Measurements from ENCODE around the gene BCR.

Gene BCR

DNA sequence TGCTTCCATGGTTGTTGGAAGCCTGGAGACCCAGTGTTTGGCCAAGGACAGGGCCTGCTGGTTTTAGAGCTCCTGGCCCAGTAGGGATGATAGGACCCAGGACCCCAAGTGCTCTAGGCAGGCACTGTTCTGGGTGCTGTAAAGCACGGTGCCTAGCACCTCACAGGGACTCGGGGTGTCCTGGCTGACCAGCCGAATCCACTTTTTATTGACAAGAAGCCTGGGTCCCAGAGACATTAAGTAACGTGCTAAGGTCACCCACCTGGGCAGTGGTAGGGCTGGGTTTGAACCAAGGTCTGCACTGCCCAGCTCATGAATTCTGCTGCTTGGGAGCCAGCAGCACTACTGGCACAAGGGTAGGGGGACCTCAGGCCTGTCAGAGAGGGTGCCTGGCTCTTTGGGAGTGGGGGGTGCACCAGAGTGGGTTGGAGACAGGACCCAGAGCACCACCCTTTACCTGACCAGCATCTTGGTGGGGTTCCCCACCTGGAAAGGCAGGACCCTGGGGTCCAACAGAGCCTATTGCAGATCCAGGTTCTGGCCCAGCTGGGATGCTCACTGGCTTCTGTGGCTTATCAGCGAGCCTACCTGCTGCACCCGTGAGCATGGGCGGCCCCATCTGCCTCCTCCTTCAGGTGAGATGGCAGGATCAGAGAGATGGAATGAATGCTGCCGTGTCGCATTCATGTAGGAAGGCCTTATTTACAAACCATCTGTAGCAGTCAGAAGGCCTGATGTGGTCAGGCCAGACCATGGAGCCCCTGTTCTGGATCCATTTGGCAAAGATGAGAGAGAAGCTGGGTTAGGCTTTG lies 52.0 kb downstream of the BCR start:
- no peak for DNase-seq (ENCODE audit: low read depth)

DNA sequence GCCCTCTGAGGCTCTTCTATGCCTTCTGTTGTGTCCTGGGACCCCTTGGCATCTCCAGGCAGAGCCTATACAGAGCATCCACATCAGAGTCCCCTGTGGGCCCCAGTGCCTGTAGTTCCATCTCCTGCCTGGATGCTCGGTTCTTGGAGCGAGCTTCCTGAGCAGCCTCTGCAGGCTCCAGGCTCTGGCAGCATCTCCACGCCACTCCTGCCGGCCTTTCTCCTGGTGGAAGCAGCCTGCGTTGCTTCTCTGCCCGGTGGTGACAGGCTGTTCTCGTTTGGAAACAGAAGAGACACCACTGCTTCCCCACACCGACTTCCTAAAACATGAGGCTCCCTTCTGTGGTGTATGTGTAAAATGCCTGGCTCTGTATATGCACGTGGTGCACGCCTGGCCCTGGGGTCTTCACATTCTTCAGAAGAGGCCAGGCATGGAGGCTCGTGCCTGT lies 52.8 kb downstream of the BCR start:
- DNase-seq (ENCODE audit: low read depth): no peak

DNA sequence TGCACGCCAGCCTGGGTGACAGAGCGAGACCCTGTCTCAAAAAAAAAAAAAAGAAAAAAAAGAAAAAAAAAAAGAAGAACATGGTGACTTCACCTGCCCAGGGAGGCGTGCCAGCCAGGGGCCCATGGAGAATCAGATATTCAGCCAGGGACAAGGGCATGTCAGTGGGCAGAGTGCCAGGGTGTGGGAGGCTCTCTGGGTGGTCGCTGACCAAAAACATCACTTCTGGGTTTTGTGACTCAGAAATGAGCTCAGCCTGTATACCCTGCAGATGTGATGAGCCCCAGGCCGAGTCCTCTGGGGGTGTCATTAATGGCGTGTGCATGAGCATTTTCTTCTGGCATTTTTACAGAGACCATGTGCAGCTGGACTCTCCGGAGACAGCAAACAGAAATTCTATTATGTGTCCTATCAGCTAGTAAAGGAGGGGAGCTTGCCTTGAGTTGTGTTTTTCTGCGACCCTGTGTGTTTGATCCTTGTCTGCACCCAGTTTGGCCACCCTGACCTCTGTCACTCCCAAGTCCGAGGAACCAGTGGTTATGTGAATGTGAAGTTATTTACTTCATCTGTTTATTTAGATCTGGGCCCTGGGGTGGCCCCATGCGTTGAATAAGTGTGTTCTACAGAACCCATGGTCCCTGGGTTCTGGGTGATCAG lies 53.6 kb downstream of the BCR start:
- DNase-seq (ENCODE audit: low read depth): no peak

DNA sequence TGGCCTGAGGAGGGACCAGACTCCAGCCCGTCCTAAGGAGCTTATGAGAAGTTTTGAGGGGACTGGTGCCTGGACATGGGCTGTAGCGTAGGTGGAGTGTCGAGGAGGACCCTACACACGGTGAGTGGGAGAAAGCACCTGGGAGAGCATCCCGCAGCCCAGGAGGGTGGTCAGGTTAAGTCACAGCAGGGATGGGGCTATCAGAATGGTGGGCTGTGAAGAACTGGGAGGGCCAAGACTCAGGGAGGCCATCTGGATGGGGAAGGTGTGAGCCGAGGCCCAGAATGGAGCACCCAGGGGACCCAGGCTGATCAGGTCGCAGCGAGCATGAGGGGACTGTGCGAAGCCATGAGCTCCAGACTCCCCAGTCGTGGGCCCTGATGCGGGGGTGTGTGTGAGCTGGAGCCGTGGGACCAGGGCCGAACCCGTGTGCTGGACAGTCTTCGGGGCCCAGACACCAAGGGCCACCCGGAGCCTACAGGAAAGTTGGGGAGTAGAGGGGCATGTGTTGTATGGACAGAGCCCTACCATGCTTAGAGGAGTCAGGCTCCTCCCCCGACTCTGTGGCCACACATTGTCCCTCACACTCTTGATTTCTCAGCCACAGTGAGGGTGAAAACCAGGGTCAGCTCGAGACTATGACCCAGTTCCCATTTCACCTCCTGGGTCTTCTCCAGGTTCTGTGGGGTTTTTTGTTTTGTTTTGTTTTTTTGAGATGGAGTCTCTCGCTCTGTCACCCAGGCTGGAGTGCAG lies 54.3 kb downstream of the BCR start:
- no peak for DNase-seq (ENCODE audit: low read depth)

DNA sequence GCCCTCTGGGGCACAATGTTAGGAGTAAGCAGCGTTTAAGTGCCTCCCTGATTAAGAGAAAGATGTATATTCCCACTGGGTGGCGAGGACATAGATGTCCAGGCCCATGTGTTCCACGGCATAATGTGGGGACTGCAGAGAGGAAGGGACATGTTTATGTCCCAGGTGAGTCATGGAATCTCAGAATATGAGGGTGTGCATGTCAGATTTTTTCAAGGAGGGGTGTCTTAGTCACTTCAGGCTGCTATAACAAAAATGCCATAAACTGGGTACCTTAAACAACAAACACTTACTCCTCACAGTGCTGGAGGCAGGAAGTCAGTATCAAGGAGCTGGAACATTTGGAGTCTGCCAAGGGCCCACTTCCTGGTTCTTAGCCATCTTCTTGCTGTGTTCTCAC lies 55.1 kb downstream of the BCR start:
- no peak for DNase-seq (ENCODE audit: low read depth)

DNA sequence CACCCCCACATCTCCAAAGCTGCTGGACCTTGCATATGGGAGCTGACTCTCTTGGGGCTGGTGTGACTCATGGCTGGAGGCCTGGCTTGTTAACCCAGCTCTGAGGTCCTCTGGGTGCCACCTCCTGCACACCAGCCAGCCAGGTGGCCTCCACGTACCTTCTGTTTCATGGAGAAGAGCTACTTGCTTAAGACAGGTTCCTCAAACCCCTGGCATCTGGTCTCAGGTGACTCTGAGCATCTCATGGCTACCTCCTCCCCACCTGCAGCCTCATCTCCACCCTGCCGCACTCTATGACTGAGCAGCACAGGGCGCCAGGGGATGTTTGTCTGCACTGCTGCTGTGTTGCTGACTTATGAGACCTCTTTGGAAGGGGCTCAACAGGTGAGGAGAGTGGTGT lies 55.7 kb downstream of the BCR start:
- DNase-seq (ENCODE audit: low read depth): no peak

DNA sequence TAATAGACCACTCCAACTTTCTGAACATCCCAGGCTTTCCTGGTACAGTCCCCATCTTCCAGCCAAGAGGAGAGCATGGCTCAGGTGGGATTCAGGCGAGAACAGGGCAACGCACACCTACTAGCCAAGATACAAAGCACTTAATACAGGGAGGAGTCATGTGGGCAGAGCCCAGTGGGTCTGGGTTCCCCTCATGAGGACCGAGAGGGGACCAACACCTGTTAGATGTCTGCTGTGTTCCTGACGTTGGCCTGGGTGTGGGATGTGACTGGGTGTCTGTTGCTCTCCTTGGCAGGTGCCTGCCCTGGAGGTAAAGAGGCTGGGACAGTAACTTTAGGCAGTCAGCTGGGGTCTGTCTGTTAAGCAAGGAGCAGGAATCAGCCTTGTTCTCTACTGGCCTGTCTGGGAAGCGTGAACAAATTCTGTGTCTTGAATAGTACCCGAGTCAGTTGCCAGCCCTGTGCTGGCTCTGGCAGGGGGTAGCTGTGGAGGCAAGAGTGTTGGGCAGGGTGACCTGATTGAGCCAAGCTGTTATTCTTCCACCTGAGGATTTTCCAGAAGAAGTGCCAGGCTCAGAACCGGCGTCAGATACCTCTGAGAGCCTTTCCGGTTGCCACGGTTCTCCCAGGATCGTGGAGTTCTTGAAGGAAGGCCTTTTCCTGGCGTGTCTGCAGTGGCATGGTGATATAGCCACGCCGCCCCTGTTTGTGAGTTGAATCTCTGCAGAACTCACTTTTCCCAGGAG lies 56.3 kb downstream of the BCR start:
- no peak for DNase-seq (ENCODE audit: low read depth)

DNA sequence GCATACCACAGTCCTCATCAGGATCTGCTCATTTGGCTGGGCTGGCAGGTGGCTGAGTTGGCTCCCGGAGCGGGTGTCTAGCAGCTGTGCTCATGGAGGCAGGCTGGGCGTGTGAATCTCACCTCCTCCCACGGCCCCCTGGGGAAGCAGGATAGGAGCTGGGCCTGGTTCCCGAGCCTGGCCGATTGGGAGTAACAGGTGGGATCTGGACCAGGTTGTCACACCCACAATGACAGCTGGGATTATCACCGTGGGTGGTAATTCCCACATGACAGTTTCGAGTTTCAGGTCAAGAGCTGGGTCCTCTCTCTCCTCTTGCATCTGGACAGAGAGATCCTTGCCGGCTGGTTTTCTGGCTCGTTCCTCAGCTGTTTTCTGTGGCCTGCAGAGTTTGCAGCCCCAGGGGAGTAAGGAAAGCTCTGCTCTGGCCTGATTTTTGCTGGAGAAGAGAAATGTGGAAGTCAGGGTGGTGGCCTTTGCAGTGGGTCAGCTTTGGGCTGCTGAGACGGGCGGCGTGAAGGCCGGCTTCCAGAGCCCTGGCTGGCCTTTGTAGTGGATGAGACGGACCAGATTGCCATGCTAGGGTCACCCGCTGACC lies 57.0 kb downstream of the BCR start:
- no peak for DNase-seq (ENCODE audit: low read depth)

DNA sequence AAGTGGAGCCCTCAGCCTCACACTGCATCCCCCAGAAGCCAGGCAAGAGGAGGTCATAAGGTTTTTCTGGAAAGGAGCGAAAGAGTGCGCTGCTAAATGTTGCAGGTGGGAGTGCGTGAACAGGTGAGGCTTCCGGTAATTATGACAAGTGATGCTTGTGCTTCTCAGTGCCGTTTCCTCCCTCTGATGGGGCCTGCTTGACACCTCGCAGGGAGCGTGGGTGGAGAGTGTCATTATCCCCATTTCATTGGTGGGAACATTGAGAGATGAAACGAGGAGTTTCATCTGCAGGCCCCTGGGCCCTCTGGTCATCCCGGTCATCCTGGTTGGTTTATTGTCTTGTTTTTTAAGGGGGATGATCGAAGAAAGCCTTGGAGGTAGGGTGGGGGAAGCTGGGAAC lies 57.5 kb downstream of the BCR start:
- DNase-seq (ENCODE audit: low read depth): no peak

DNA sequence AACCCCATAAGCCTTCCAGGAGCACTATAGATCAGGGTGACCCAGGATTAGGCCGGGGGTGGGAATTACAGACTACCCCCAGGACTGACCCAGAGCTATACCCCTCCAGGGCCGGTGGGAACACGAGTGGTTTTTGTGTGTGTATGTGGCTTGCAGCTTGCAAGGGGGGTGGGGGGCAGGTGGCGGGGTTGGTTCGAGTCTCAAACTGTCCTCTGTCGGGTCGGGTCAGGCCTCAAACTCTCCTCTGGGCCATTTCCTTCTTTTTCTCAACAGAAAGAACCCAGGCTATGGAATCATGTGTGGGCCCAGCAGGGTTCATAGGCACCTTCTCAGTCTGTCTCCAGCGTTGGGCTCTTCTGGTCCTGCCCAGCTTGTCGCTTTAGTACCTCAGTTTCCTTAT lies 58.4 kb downstream of the BCR start:
- no peak for DNase-seq (ENCODE audit: low read depth)

DNA sequence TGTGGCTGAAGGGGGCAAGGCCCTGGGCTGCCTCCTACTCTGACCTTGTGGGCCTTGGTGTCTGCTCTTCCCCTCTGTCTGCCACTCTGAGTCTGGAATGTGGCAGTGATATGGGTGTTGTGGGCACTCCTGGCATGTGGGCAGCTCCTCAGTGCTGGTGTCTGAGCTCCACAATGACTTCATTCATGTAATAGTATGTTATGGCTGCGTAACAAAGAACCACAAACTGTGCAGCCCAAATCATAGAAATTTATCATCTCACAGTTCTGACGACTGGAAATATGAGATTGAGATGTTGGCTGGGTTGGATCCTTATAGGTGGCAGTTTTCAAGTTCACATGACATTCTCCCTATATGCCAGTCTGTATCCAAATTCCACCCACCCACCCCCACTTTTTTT lies 59.1 kb downstream of the BCR start:
- no peak for DNase-seq (ENCODE audit: low read depth)

DNA sequence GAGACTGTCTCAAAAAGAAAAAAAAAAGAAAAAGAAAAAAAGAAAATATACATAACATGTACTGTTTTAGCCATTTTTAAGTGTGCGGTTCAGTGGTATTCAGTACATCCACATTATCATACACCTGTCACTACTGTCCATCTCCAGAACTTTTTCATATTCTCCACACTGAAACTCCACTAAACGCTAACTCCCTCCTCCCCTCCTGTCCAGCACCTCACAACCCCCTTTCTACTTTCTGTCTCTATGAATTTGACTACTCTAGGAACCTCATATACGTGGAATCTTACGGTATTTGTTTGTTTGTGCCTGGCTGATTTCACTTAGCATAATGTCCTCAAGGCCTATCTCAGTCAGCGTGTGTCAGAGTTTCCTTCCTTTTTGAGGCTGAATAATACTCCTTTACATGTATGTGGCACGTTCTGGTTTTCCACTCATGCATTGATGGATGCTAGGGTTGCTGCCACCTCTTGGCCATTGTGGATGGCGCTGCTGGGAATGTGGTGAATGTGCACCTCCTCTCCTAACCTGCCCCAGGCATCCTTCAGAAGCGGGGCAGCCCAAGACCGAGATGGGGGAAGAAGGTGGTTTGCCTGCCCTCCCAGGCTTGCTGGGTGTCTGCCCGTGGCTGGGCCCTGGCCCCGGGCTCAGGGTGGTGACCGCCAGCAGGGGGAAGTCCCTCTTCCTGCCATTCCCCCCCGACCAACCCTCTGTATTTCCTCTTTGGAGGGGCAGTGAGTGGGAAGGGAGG lies 60.5 kb downstream of the BCR start:
- no peak for DNase-seq (ENCODE audit: low read depth)

DNA sequence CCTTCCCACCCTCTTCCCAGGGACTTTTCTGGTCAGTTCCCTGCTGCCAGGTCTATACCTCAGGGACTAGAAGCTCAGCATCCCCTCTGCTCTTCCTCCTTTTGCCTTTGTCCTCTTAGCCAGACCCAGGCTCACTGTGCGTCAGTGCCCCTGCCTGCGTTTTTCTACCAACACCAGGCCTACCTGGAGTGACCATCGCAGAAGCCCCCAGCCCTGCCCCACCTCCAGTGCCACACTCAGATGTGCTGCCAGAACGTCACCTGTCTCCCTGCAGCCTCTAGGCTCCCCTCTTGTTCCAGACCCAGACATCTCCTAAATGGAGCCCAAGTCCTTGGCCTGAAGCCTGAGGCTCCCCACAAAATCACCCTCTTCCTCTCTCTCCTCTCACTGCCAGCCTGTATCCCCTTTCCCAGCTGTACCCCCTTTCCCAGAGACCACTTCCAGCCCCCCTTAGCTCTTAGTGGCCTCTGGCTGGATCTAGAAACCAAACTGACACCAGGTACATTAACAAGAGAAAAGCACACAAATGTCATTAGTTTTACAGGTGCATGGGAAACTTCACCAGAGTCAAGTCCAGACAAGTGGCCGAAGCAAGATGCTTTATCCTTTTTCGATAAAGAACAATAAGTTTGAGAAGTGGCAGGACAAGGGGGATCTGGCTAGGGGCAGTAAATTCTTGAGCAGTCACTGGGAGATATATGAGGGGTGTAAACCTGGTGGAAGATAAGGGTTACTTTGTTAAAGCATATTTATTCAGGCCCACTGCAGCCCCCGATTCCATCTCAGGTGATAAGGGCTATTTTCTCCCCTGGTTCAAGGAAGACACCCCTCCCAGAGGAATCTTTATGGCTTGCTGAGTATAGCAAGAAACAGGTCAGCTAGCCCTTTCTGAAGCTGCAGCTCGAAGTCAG lies 61.5 kb downstream of the BCR start:
- DNase-seq (ENCODE audit: low read depth): no peak

DNA sequence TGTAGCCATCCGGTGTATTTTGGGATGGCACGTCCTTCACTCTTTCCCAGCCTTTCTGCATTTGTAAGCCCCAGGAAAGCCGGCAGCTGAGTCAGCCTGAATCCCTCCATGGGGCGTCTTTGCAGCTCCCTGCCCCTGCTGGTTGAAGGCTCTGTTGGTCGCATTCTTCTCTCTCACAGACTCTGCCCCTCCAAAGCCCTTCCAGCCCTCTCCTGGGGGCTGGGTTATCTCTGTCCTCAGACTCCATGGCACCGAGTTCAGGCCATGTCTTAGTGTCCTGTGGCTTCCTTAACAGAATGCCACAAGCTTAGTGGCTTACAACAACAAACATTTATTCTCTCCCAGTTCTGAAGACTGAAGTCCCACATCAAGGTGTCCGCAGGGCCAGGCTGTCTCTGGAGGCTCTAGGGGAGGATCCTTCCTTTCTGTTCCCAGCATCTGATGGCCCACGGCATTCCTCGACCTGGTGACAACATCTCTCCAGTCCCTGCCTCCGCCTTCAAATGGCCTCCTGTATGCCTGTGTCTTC lies 62.2 kb downstream of the BCR start:
- DNase-seq (ENCODE audit: low read depth): no peak

DNA sequence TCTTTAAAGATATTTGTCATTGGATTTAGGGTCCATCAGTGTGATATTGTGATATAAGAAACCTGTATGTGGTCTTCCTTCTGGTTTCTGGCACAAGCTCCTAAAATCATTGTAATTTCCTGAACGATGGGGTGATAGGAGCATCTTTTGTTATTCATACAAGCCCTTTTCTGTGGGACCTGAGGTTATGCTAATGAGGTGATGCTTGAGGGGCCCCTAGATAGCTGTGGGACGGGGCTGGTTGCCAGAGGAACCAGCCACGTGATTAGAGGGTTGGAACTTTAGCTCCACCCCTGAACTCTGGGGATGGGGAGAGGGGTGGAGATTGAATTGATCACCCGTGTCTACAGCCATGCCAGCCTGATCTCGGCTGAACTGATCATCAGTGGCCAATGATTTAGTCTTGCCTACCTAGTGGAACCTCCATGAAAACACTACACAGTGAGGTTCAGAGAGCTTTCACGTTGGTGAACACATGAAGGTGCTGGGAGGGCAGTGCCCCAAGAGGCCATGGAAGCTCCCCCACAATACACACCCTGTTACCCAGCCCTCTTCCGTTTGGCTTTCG lies 62.8 kb downstream of the BCR start:
- no peak for DNase-seq (ENCODE audit: low read depth)

DNA sequence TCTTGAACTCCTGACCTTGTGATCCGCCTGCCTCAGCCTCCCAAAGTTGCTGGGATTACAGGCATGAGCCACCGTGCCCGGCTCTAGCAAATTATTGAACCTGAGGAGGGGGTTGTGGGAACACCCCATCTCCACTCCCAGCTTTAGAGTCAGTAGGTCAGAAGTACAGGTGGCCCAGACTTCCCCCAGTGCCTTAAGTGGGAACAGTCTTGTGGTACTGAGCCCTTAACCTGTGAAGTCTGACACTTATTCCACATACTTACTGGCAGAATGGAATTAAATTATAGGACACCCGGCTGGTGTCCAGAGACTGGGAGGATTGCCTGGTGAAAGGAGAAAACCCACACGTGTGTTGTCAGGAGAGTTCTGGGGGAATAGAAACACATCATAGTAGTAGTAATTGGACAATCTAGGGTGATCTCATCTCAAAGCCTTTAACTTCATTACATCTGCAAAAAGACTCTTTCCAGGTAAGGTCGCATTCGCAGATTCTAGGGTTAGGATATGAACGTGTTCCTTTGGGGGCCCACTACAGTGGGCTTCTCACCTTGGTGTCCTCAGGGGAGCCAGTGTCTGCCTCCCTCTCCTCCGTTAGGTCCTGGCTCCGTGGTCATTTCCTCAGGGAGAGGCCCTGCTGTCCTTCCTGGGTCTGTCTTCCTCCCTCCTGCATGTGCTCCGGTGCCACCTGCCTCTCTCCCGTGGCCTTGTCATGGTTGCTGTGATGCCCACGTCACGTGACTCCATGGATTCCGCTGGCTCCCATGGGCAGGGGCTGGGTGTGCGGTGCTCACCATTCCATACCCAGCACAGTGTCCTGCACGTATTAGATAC lies 63.8 kb downstream of the BCR start:
- DNase-seq (ENCODE audit: low read depth): no peak

DNA sequence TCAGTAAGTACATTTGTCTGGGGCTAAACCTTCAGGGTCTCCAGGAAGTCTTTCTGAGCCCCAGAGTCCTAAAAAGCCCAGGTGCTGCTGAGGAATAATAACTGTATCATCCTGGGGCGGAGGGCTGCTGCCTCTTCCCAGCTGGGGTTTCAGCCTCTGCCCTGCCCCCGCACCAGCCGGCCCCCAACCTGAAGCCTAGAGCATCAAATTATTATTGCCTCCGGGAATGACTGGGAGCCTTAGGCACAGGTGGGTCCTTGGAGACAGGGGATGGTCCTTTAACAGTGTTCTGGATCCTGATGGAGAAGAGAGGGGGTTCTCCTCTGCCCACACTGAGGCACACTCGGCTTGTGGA lies 64.4 kb downstream of the BCR start:
- DNase-seq (ENCODE audit: low read depth): no peak

DNA sequence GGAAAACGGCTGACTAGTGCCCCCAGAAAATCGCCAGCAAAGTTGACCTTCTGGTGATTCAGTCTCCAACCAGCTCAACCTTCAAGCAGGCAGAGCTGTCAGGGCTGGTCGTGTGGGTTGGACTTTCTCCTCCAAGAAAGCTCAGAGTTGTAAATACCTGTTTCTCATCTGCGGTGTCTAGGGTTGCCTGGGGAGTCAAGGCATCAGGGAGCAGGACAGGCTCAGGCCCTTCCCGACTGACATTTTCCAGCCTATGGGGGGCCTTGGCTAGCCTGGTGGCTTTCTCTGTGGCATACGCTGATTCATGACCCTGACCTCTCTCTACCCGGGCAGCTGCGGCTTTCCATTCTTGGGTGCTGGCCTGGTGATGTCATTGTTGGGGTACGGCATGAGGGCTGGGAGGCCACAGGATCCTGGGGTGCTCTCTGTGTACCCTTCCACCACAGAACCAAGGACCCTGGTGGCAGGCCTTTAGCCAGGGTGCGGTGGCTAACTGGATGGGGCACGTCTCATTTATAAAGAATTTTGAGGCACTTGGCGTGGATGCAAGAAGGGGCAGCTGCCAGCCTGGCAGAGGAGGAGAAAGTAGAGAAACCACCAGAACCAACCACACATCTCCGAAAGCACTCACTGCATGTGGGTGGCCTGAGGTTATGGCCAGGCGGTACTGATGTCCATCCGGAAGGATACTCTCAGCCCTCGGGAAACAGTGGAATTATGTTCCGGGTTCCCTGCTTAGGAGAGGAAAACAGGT lies 64.9 kb downstream of the BCR start:
- no peak for DNase-seq (ENCODE audit: low read depth)
